Measurements from ENCODE around the gene TRABD2B. TPM values are rescaled to one million over a fixed set of nuclear protein-coding genes. Genes with fewer than 3 reads are reported as not detected.
A peak's percentile ranks its signal among the peaks of the same experiment; 100 is the strongest.

TRABD2B gene
- total RNA-seq, 1 donor from 2014 or later, result 15.1 TPM

GRCh38 chr1:47914952-47915676 is 82.1 kb downstream of the TRABD2B start:
- DNase-seq (ENCODE audit: low spot score) (no peak), ATAC-seq (no peak)

GRCh38 chr1:47914218-47914938 is 82.8 kb downstream of the TRABD2B start:
- ATAC-seq (peak; percentile 25), DNase-seq (ENCODE audit: low spot score) (no peak)

- peak; percentile 82 for ATAC-seq
- peak; percentile 62 for DNase-seq (ENCODE audit: low spot score)
Measured at GRCh38 chr1:47913225-47913823, 83.9 kb downstream of the TRABD2B start.

GRCh38 chr1:47912756-47913155 is 84.4 kb downstream of the TRABD2B start:
- DNase-seq (ENCODE audit: low spot score) (no peak), ATAC-seq (no peak)

DNA sequence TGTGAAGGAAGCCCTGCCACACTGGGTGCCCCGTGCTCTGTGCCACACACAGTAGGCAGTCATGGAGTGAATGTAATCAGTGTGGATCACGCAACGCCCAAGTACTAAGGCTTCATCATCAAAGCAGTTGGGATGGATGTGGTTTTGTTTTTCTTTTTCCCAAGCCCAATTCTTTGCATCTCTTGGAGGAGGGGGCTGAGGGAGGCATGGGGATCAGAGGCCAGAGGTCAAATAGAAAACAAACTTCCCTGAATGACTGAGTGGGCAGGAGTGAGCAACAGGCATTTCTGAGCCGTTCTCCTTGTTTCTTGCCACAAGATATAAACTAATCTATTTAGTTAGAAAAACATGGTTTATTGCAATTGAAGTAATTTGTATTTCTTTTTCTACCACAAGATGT is 85.3 kb downstream of the TRABD2B start:
- DNase-seq (ENCODE audit: low spot score) (no peak), ATAC-seq (no peak)

DNA sequence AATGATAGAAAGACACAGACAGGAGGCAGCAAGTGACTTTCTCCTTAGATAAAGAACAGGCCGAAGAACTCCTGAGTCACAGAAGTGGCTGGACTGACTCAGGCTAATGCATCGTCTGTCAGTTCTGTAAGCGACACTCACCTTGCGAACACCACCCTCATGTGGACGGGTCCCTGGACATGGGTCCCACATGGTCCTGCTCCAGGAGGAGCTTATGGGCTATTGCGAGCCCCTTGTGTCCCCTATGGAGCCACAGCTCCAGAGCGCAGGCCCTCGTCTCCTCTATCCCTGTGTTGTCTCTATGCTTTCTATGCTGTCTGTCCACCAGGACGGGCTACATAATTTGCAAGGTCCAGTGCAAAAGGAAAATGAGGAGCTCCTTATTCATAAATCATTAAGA is 85.8 kb downstream of the TRABD2B start:
- no peak for ATAC-seq
- DNase-seq (ENCODE audit: low spot score), result no peak

DNA sequence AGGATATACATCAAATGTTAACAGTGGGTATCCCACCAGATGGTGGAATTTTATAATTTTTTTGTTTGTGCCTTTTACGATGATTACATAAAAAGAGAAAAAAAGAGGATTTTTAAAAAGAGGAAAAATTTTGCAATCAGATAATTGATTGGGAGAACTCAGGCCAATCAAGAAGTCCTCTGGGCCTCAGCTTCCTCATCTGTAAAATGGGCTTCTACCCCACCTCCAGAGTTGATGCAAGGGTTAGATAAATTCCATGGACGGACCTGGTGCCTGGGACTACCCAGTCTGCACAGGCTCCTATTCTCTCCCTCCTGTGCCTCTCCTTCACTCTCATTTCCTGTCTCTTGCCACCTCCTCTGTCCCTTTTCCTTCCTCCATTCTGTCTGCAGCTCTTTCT is 88.9 kb downstream of the TRABD2B start:
- no peak for DNase-seq (ENCODE audit: low spot score)
- no peak for ATAC-seq

GRCh38 chr1:47907177-47907528 is 90.0 kb downstream of the TRABD2B start:
- ATAC-seq, result no peak
- DNase-seq (ENCODE audit: low spot score), result no peak

DNA sequence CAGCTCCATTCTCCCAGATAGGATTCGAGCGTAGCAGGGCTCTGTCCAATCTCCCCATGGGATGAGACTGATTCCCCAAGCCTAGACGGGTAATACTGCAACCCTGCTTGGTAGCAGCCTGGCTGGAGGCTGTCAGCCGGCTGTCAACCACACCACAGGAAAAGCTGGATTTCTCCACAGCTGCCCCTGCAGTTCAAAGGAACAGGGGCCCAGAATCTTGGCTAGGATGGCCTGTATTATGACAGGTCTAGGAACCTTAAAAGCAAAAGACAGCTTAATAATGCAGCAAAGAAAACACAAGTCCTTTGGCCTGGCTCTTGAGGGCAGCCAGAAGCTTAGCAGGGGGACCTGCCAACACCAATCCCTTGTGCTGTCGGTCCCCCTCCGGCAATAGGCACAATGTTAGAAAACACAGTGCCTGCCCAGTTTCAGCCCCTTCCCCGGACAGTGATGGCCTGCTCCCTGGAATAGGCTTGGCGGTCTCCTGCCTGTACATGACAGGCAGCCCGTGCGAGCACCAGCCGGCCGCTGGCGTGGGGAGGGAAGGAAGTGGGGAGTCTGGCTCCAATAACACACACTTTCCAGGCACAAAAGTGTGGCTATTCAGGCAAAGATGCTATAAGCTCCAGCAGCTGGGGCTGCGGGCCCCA is 90.5 kb downstream of the TRABD2B start:
- DNase-seq (ENCODE audit: low spot score) (no peak), ATAC-seq (no peak)

- ATAC-seq (no peak), DNase-seq (ENCODE audit: low spot score) (no peak)
Measured at GRCh38 chr1:47906009-47906432, 91.2 kb downstream of the TRABD2B start.

DNA sequence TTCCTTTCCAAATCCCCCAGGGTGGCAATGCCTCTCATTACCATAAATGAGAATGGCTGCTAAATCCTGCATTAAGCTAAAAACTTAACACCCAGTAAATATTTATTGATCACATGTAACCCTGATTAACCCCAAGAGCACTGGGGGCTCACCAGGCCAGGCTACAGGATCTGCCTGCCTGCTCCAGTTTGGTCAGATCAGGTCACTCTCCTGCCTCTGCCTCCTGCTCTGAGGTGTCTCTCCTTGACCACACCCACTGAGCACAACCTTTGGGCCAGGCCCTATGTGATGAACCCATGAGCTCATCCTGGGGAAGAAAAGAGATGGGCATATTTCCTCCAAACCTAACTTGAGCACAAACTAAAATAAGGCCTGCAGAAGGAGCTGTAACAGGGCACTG is 93.5 kb downstream of the TRABD2B start:
- DNase-seq (ENCODE audit: low spot score) (no peak), ATAC-seq (peak; percentile 15)

DNA sequence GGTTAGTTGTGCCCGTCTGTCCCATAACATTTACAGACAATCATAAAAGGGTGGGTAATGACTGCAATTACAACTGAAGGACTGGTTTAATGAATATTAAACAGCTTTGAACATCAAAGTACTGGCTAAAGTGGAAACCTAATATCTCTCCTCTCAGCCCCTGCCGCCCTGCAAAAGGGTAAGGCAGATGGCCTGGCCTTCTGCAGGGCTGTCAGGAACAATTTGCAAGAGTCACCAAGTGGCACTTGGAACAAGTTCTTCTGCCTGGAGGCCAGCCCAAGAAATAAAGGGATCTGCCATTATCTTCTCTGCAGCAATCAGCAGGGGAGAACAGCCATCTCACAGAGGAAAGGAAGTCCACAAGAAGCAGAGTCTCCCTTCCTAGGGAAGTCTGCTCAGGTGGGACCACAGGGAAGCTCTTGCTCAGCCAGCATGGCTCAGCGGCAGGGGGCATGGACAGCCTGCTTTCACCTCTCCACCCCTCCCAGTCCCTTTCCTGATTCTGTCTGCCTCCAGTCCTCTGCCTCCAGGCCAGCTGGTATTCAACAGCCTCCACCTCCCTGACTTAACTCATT is 96.1 kb downstream of the TRABD2B start:
- no peak for ATAC-seq

GRCh38 chr1:47898133-47898845 is 98.9 kb downstream of the TRABD2B start:
- ATAC-seq (no peak), DNase-seq (ENCODE audit: low spot score) (no peak)

More for the DNA sequence above, 96.1 kb downstream of the TRABD2B start:
- DNase-seq (ENCODE audit: low spot score), result no peak

- ATAC-seq, result peak; percentile 89
- peak; percentile 62 for DNase-seq (ENCODE audit: low spot score)
Measured at GRCh38 chr1:47895279-47896125, 101.7 kb downstream of the TRABD2B start.

- DNase-seq (ENCODE audit: low spot score), result no peak
- peak; percentile 16 for ATAC-seq
Measured at GRCh38 chr1:47894410-47895278, 102.5 kb downstream of the TRABD2B start.

GRCh38 chr1:47893412-47893811 is 103.8 kb downstream of the TRABD2B start:
- ATAC-seq, result no peak
- no peak for DNase-seq (ENCODE audit: low spot score)

DNA sequence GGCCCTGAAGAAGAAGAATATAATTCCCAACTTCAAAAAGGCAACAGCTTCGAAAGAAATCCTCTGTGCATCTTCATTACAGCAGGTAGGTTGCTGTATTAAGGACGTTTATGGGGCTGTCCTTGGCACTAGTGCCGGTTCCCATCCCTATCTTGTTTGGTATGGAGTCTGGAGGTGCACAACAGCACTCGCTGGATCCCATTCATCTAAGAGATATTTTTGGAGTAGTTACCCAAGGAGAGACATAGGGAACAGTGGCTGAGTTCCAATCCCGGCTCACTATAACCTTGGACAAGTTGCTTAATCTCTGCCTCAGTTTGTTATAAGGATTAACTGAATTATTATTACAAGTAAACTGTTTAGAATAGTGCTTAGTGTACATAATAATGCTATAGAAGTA is 106.4 kb downstream of the TRABD2B start:
- no peak for ATAC-seq
- DNase-seq (ENCODE audit: low spot score), result no peak

GRCh38 chr1:47888294-47888629 is 108.9 kb downstream of the TRABD2B start:
- no peak for DNase-seq (ENCODE audit: low spot score)

More at GRCh38 chr1:47888294-47888629, 108.9 kb downstream of the TRABD2B start:
- ATAC-seq, result no peak

Data from left lobe of liver (tissue), 2 donors.